Muscle of leg (tissue), 11 donors: ENCODE measurements around the gene CAND1. TPM values are rescaled to one million over a fixed set of nuclear protein-coding genes. Genes with fewer than 3 reads are reported as not detected.

ENCODE experiments used
- DNase-seq: peaks from one replicate; pipeline ENCODE4 v3.0.0; 2013
- H3K27ac ChIP-seq: one replicate; pipeline ENCODE4 v1.5.1; 2013; ENCODE audit warnings: mild to moderate bottlenecking, low read length, control low read depth
- H3K27me3 ChIP-seq: one replicate; pipeline ENCODE4 v1.6.1; 2013; ENCODE audit warnings: low read length; ENCODE audit not compliant: control insufficient read depth, insufficient read depth
- H3K36me3 ChIP-seq: one replicate; pipeline ENCODE4 v1.6.1; 2013; ENCODE audit warnings: low read length; ENCODE audit not compliant: control insufficient read depth, insufficient read depth
- H3K4me1 ChIP-seq: one replicate; pipeline ENCODE4 v1.6.1; 2013; ENCODE audit warnings: low read length; ENCODE audit not compliant: control insufficient read depth, insufficient read depth
- H3K4me3 ChIP-seq: one replicate; pipeline ENCODE4 v1.5.1; 2013; ENCODE audit warnings: low read length, control low read depth
- H3K9me3 ChIP-seq: replicated peaks from 2 replicates; pipeline ENCODE4 v1.6.1; 2013; ENCODE audit warnings: low read depth, low read length; ENCODE audit not compliant: control insufficient read depth
- WGBS: methylation state at CpG from one replicate; pipeline ENCODE4 v1.1.5; 2013; ENCODE audit warnings: missing lambda C conversion rate; ENCODE audit not compliant: insufficient coverage; 5-methylcytosine and 5-hydroxymethylcytosine counted together
- polyA plus RNA-seq, 8 donors: library from polyadenylated mRNA; unstranded; fragments of 120-200 nt; gene quantifications; one replicate each; pipeline versions ENCODE4 v1.2.1 to v1.2.3, GENCODE V29; 2013; ENCODE audit warnings: inconsistent platforms in 1 of 8, low replicate concordance in 1 of 8; ENCODE audit not compliant: insufficient read length in 8 of 8, insufficient read depth in 1 of 8
- total RNA-seq: library from RNA; stranded (reverse); fragments of 120-200 nt; gene quantifications from one replicate; pipeline ENCODE4 v1.2.4, GENCODE V29; 2013

CAND1 gene
- total and polyA plus RNA-seq, 9 donors = 54.9 to 107 (median 82.5) TPM

DNA sequence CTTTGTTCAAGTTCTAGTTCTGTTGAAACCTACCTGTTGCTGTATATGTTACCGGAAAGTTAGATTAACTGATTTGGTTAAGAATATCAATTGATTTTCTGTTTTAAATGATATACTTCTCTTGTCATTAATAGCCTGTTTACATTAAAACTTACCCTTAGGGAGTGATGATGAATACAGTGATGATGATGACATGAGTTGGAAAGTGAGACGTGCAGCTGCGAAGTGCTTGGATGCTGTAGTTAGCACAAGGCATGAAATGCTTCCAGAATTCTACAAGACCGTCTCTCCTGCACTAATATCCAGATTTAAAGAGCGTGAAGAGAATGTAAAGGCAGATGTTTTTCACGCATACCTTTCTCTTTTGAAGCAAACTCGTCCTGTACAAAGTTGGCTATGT, 33.0 kb downstream of the CAND1 start:
- Histone ChIP-seq H3K4me3 (no peak overlapping the region), H3K36me3 (peaks cover 28% of the 10 kb centered on the region), H3K27ac (no peak overlapping the region), H3K27me3 (no peaks in the 10 kb centered on the region), H3K4me1 (no peaks in the 10 kb centered on the region), H3K9me3 (no peaks in the 10 kb centered on the region)
- peak; percentile 79 for DNase-seq
- 50% methylated on average over 1 of the region's 7 CpGs for WGBS

DNA sequence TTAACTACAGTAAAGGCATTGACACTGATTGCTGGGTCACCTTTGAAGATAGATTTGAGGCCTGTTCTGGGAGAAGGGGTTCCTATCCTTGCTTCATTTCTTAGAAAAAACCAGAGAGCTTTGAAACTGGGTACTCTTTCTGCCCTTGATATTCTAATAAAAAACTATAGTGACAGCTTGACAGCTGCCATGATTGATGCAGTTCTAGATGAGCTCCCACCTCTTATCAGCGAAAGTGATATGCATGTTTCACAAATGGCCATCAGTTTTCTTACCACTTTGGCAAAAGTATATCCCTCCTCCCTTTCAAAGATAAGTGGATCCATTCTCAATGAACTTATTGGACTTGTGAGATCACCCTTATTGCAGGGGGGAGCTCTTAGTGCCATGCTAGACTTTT, 36.4 kb downstream of the CAND1 start:
- H3K27ac ChIP-seq = no peak overlapping the region
- no peak for DNase-seq
- no peaks in the 10 kb centered on the region for H3K9me3 ChIP-seq
- H3K4me3 ChIP-seq = no peak overlapping the region
- H3K36me3 ChIP-seq = peaks cover 25% of the 10 kb centered on the region
- no peaks in the 10 kb centered on the region for H3K27me3 ChIP-seq
- 100% methylated on average over 1 of the region's 1 CpG for WGBS
- H3K4me1 ChIP-seq = no peaks in the 10 kb centered on the region

DNA sequence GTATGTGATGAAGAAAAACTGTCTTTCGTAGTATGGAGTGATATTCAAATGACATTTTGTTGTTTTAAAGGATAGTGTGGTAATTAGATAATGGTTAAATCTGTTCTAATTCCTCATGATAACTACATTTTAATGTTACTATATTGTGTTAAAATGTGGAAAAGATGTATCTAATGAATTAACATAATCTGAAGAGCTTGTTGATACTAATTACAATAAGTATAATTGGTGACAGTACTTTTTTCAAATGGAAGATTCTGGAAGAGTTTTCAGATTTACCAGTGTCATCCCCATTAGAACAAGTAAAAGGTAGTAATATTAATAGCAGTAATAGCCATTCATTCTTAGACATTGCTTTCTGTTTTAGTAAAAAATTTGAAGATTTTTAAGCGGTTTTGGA, 37.6 kb downstream of the CAND1 start:
- Histone ChIP-seq H3K4me1 (no peaks in the 10 kb centered on the region), H3K36me3 (peaks cover 30% of the 10 kb centered on the region), H3K27me3 (no peaks in the 10 kb centered on the region), H3K4me3 (no peak overlapping the region), H3K27ac (no peak overlapping the region), H3K9me3 (no peaks in the 10 kb centered on the region)
- no peak for DNase-seq
- no CpG with 5 or more reads among the region's 2 CpGs for WGBS

GRCh38 chr12:67315661-67316060, 46.5 kb downstream of the CAND1 start:
- Histone ChIP-seq H3K4me3 (no peak overlapping the region), H3K9me3 (no peaks in the 10 kb centered on the region), H3K4me1 (peaks cover 6% of the 10 kb centered on the region), H3K27me3 (no peaks in the 10 kb centered on the region), H3K27ac (no peak overlapping the region), H3K36me3 (peaks cover 16% of the 10 kb centered on the region)
- WGBS = no CpG with 5 or more reads among the region's 1 CpG
- DNase-seq = no peak

- H3K4me1 ChIP-seq = peaks cover 6% of the 10 kb centered on the region
- no peak overlapping the region for H3K27ac ChIP-seq
- H3K27me3 ChIP-seq = no peaks in the 10 kb centered on the region
- H3K9me3 ChIP-seq = peaks cover 2% of the 10 kb centered on the region
- DNase-seq = no peak
- H3K36me3 ChIP-seq = peaks cover 12% of the 10 kb centered on the region
- H3K4me3 ChIP-seq = no peak overlapping the region
- WGBS = 85% methylated on average over 2 of the region's 3 CpGs
Observed at GRCh38 chr12:67318786-67319185, 49.6 kb downstream of the CAND1 start.

- Histone ChIP-seq H3K4me1 (peaks cover 6% of the 10 kb centered on the region), H3K9me3 (peaks cover 2% of the 10 kb centered on the region), H3K27ac (no peak overlapping the region), H3K36me3 (peaks cover 12% of the 10 kb centered on the region), H3K27me3 (no peaks in the 10 kb centered on the region), H3K4me3 (no peak overlapping the region)
- WGBS = 95% methylated on average over 4 of the region's 4 CpGs
- DNase-seq = no peak
Observed at GRCh38 chr12:67319936-67320335, 50.8 kb downstream of the CAND1 start.

GRCh38 chr12:67320614-67321295, 51.6 kb downstream of the CAND1 start:
- DNase-seq = peak; percentile 22
- Histone ChIP-seq H3K27ac (no peak overlapping the region), H3K4me3 (no peak overlapping the region), H3K4me1 (peaks cover 6% of the 10 kb centered on the region), H3K9me3 (peaks cover 2% of the 10 kb centered on the region), H3K27me3 (no peaks in the 10 kb centered on the region), H3K36me3 (peaks cover 12% of the 10 kb centered on the region)
- no CpG with 5 or more reads among the region's 3 CpGs for WGBS

DNA sequence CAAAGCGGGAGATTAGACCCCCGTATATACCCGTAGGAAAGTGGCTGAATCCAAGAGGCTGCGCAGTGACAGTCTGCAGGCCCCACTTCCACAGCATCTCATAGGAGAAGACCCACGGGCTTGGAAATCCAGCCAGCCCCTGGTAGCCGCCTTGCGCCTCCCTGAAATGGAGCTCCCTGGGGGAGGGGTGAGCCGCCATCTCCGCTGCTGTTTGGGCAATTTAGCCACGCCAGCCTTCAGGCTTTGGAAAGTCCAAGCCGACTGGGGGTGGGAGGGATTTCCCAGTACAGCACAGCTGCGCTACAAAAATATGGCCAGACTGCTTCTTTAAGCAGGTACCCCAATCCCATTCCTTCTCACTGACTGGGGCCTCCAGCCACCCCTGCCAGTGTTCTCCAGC, 53.4 kb downstream of the CAND1 start:
- peaks cover 11% of the 10 kb centered on the region for H3K4me1 ChIP-seq
- WGBS = 79% methylated on average over 7 of the region's 12 CpGs
- no peaks in the 10 kb centered on the region for H3K27me3 ChIP-seq
- no peak for DNase-seq
- H3K27ac ChIP-seq = no peak overlapping the region
- H3K4me3 ChIP-seq = no peak overlapping the region
- H3K36me3 ChIP-seq = peaks cover 9% of the 10 kb centered on the region
- peaks cover 2% of the 10 kb centered on the region for H3K9me3 ChIP-seq

- Histone ChIP-seq H3K27me3 (no peaks in the 10 kb centered on the region), H3K4me3 (no peak overlapping the region), H3K27ac (no peak overlapping the region), H3K4me1 (peaks cover 11% of the 10 kb centered on the region), H3K9me3 (peaks cover 2% of the 10 kb centered on the region), H3K36me3 (peaks cover 9% of the 10 kb centered on the region)
- WGBS = 96% methylated on average over 3 of the region's 3 CpGs
- DNase-seq = no peak
Observed at GRCh38 chr12:67323007-67323406, 53.8 kb downstream of the CAND1 start.

- peaks cover 2% of the 10 kb centered on the region for H3K9me3 ChIP-seq
- H3K27me3 ChIP-seq = no peaks in the 10 kb centered on the region
- no peak overlapping the region for H3K27ac ChIP-seq
- no peak overlapping the region for H3K4me3 ChIP-seq
- peaks cover 4% of the 10 kb centered on the region for H3K36me3 ChIP-seq
- peaks cover 6% of the 10 kb centered on the region for H3K4me1 ChIP-seq
- no peak for DNase-seq
Observed at GRCh38 chr12:67326637-67327036, 57.5 kb downstream of the CAND1 start.

DNA sequence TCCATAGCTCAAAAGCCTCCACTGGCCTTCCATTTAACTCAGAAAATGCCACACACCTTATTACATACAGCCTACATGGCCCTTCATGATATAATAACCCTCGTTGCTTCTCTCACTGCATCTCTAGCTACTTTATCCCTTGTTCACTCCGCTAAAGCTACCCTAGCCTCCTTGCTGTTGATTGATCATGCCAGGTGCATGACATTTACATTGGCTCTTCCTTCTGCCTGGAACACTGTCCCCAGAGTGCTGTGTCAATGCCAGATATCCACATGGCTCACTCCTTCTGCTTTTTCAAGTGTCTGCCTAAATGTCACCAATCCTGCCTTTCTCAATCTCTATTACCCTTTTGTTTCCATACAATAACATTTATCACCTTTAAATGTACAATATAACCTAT, 58.3 kb downstream of the CAND1 start:
- 59% methylated on average over 2 of the region's 2 CpGs for WGBS
- Histone ChIP-seq H3K27me3 (no peaks in the 10 kb centered on the region), H3K4me3 (no peak overlapping the region), H3K4me1 (peaks cover 6% of the 10 kb centered on the region), H3K9me3 (peaks cover 2% of the 10 kb centered on the region), H3K27ac (peak overlapping the region; percentile 55), H3K36me3 (peaks cover 2% of the 10 kb centered on the region)
- DNase-seq = peak; percentile 77
